Measurements from ENCODE around the gene PHKA2. TPM values are rescaled to one million over a fixed set of nuclear protein-coding genes. Genes with fewer than 3 reads are reported as not detected.

Gene PHKA2
- total RNA-seq, 1 donor from 2014 or later: 72.2 TPM

DNA sequence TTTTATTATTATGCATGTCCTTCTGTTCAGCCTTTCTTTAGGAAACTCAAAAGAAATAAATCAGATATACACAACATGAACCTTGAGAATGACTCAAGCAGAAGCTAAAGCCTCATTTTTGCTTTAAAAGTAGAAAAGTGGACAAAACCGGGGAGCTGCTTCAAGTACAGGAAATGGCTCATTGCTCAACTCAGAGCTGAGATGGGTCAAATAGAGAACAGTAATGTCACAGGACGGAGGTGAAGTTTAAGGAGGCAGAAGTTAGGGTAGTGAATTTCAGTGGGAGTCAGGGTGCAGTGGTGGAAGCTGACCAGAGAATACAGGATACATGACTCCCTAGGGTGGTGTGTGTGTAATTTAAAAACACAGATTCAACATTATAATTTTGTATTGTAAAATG, 22.2 kb downstream of the PHKA2 start:
- Mint-ChIP-seq H3K4me3 (no peak overlapping the region), H3K36me3 (no peaks in the 10 kb centered on the region), H3K27me3 (ENCODE audit: low read depth) (no peaks in the 10 kb centered on the region), H3K9me3 (peaks cover 20% of the 10 kb centered on the region), H3K4me1 (peaks cover 21% of the 10 kb centered on the region), H3K27ac (no peak overlapping the region)
- TF ChIP-seq, protein P1, sequence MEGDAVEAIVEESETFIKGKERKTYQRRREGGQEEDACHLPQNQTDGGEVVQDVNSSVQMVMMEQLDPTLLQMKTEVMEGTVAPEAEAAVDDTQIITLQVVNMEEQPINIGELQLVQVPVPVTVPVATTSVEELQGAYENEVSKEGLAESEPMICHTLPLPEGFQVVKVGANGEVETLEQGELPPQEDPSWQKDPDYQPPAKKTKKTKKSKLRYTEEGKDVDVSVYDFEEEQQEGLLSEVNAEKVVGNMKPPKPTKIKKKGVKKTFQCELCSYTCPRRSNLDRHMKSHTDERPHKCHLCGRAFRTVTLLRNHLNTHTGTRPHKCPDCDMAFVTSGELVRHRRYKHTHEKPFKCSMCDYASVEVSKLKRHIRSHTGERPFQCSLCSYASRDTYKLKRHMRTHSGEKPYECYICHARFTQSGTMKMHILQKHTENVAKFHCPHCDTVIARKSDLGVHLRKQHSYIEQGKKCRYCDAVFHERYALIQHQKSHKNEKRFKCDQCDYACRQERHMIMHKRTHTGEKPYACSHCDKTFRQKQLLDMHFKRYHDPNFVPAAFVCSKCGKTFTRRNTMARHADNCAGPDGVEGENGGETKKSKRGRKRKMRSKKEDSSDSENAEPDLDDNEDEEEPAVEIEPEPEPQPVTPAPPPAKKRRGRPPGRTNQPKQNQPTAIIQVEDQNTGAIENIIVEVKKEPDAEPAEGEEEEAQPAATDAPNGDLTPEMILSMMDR (IDR thresholded peaks at IDR 0.05; ENCODE audit: unreplicated experiment): no peak
- no peak for DNase-seq (ENCODE audit: low spot score in 2 of 2, unreplicated experiment in 2 of 2)

DNA sequence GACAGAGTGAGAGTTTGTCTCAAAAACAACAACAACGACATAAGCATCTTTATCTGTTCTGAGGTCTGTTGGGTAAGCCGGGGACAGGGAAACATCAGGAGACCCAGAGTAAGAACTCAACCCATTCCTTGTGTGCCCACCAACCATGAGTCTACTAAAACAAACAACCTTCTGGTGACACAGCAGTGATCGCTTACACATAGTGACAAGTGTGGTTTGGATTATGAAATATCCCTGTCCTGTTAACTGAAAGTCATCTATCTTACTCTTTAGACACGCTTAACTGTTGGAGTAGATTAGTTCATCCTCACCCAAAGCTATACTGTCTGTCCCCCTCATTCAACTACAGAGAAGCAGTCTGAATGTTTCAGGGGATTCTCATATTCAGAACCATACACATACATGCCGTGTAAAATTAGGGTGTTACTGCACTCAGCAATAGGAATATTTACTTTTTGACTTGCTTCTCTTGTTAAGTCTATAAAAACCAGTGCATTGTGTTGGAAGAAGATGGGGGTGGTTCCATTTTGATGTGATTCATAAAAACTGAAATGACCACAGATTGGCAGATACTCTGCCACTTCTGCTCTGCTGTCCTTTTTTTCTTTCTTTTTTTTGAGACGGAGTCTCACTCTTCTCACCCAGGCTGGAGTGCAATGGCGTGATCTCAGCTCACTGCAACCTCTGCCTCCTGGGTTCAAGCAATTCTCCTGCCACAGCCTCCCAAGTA, 27.4 kb downstream of the PHKA2 start:
- no peak overlapping the region for H3K4me3 Mint-ChIP-seq
- peaks cover 8% of the 10 kb centered on the region for H3K36me3 Mint-ChIP-seq
- no peak overlapping the region for H3K27ac Mint-ChIP-seq
- peaks cover 22% of the 10 kb centered on the region for H3K9me3 Mint-ChIP-seq
- H3K4me1 Mint-ChIP-seq: no peaks in the 10 kb centered on the region
- H3K27me3 Mint-ChIP-seq (ENCODE audit: low read depth): no peaks in the 10 kb centered on the region
- TF ChIP-seq, protein P1 (IDR thresholded peaks at IDR 0.05; ENCODE audit: unreplicated experiment): no peak
- DNase-seq (ENCODE audit: low spot score in 2 of 2, unreplicated experiment in 2 of 2): no peak

DNA sequence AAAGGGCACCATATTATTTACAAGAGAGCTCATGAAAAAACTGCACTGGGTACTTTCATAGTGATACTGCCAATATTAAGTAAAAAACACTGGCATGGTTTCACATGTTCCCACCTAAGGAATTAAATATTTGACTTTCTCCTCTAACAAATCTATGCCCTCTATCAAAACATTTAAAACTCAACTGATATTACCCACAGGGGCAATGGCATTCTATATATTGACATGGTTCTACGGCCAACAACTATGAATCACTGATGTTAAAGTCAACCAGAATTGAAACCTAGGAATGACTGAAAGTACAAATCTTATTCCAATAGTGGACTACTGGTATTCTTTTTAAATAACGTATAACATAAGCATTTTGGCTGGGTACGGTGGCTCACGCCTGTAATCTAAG, 28.2 kb downstream of the PHKA2 start:
- TF ChIP-seq, protein P1 (IDR thresholded peaks at IDR 0.05; ENCODE audit: unreplicated experiment): no peak
- H3K9me3 Mint-ChIP-seq: peaks cover 24% of the 10 kb centered on the region
- no peak overlapping the region for H3K27ac Mint-ChIP-seq
- no peak overlapping the region for H3K4me3 Mint-ChIP-seq
- H3K4me1 Mint-ChIP-seq: no peaks in the 10 kb centered on the region
- no peak for DNase-seq (ENCODE audit: low spot score in 2 of 2, unreplicated experiment in 2 of 2)
- H3K27me3 Mint-ChIP-seq (ENCODE audit: low read depth): no peaks in the 10 kb centered on the region
- H3K36me3 Mint-ChIP-seq: peaks cover 12% of the 10 kb centered on the region

DNA sequence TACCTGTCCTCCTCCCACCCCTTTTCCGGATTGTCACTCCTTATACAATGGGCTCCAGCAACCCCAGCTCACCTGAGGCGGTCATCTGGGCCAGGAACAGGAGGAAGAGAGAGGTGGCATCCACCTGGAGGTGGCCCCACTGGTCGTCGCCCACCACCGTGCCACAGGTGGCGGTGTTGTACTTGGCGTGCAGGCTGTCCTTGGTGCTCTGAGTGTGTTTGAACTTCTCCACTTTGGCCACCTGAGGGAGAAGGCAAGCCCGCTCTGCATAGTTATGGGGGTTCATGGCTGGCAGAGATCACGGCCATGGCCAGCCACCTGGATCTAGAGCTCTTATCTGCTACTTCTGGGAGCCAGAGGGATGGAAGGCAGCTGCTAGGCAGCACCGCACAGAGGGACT, 32.9 kb downstream of the PHKA2 start:
- Mint-ChIP-seq H3K27ac (no peak overlapping the region), H3K36me3 (peaks cover 34% of the 10 kb centered on the region), H3K4me1 (no peaks in the 10 kb centered on the region), H3K4me3 (no peak overlapping the region), H3K9me3 (peaks cover 26% of the 10 kb centered on the region), H3K27me3 (ENCODE audit: low read depth) (no peaks in the 10 kb centered on the region)
- TF ChIP-seq, protein P1 (IDR thresholded peaks at IDR 0.05; ENCODE audit: unreplicated experiment): no peak
- DNase-seq (ENCODE audit: low spot score in 2 of 2, unreplicated experiment in 2 of 2): no peak

DNA sequence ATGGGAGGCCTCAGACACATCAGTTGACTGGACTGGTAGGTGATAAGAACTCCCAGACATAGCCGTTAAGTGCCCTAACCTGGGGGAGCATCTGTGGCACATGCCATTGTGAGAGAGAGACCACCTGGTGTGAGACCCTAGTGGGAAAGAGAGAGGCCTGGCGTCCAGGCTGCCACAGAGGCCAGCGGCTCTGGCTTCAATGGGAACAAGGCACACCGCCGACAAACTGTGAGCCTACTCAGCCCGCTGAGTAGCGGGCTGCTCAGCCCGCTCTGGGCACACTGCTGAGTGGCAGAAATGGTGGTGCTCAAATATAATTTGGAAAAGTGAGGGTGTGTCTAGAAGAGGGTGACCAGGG, 34.0 kb downstream of the PHKA2 start:
- H3K9me3 Mint-ChIP-seq: peaks cover 23% of the 10 kb centered on the region
- H3K4me1 Mint-ChIP-seq: peaks cover 4% of the 10 kb centered on the region
- H3K27me3 Mint-ChIP-seq (ENCODE audit: low read depth): no peaks in the 10 kb centered on the region
- H3K4me3 Mint-ChIP-seq: no peak overlapping the region
- H3K36me3 Mint-ChIP-seq: peaks cover 34% of the 10 kb centered on the region
- DNase-seq (ENCODE audit: low spot score in 2 of 2, unreplicated experiment in 2 of 2): no peak
- TF ChIP-seq, protein P1 (IDR thresholded peaks at IDR 0.05; ENCODE audit: unreplicated experiment): no peak
- H3K27ac Mint-ChIP-seq: no peak overlapping the region
